Skeletal muscle satellite cell (primary cell): ENCODE data around the gene KIRREL3.

ENCODE experiments used
- H3K27me3 ChIP-seq: 2 replicates; pipeline ENCODE4 v1.7.0; 2013; ENCODE audit warnings: low read length; ENCODE audit not compliant: control insufficient read depth, insufficient read depth
- H3K36me3 ChIP-seq: 2 replicates; pipeline ENCODE4 v1.7.0; 2013; ENCODE audit warnings: mild to moderate bottlenecking, control low read depth, low read length; ENCODE audit not compliant: insufficient read depth
- H3K4me1 ChIP-seq: 2 replicates; pipeline ENCODE4 v1.7.0; 2013; ENCODE audit warnings: low read length; ENCODE audit not compliant: control insufficient read depth, insufficient read depth
- H3K4me2 ChIP-seq: 2 replicates; pipeline ENCODE4 v1.7.0; 2013; ENCODE audit warnings: mild to moderate bottlenecking, low read length
- H3K4me3 ChIP-seq: 2 replicates; pipeline ENCODE4 v1.7.0; 2013; ENCODE audit warnings: low read length
- H3K9ac ChIP-seq: 2 replicates; pipeline ENCODE4 v1.7.0; 2013; ENCODE audit warnings: mild to moderate bottlenecking, low read depth, low read length, moderate library complexity
- H3K9me3 ChIP-seq: replicated peaks from 2 replicates; pipeline ENCODE4 v1.7.0; 2013; ENCODE audit warnings: mild to moderate bottlenecking, control low read depth, low read length

The KIRREL3 gene

DNA sequence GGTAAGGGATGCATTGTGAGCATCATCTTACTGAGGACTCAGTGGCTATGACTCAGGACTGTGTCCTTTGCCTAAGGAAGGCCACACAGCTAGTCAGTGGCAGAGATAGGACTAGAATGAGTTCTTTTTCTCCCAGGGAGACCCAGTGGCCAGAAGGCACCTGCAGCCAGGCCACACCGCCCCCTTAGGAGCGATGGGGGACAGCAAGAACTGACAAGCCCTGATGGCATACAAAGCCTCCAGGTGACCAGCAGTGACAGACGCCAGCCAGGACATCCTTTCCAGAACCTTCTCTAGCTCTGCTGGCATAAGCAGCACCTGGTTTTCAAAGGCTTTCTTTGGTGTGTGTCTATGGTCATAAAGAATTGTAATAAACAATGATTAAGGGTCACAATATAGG lies 405.0 kb downstream of the KIRREL3 start:
- Histone ChIP-seq H3K4me2 (no peak overlapping the region), H3K9me3 (no peaks in the 10 kb centered on the region), H3K36me3 (no peaks in the 10 kb centered on the region), H3K27me3 (no peaks in the 10 kb centered on the region), H3K4me3 (no peak overlapping the region), H3K9ac (no peak overlapping the region), H3K4me1 (no peaks in the 10 kb centered on the region)

GRCh38 chr11:126594921-126595367 lies 405.6 kb downstream of the KIRREL3 start:
- no peaks in the 10 kb centered on the region for H3K4me1 ChIP-seq
- no peak overlapping the region for H3K9ac ChIP-seq

DNA sequence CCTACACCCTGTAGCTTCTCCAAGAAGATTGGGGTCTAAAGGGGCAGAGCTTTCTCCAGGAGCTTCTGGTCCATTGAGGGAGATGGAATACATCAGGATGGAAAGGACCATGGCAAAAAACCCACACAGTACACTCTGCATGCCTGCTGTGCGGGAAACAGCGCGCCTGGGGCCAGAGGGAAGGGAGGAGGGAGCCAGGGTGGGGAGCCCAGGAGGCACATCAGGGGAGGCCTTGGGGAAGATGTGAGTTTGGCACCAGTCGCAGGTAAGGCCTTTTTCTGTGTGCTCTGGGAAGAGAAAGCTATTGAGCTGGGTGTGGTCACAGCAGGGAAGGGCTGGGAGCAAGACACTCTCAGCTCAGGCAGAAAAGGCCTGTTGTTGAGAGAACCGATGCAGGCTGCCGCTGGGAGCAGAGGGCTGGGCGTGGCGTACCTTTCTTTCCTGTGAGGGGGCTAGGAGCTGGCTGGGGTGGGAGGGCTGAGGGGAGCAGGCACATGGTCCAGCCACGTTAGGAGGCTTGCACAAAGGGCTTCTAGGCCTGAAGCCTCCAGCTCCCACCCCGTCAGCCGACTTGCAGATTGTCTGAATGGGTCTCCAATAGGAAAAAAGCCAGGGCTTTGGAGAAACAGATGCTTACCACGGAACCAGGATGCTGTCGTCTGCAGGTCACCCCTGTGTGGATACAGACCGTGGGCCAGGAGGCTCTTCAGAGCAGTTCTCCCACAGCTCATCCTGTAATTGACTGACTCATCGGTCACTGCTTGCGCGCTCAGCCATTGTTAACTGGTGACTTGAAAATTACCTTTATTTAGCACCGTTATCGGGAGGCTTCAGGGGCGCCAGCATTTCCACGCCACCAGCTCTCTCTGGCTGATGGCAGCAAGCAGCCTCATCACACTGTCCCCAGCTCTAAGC lies 407.8 kb downstream of the KIRREL3 start:
- Histone ChIP-seq H3K9ac (no peak overlapping the region), H3K9me3 (no peaks in the 10 kb centered on the region), H3K36me3 (no peaks in the 10 kb centered on the region), H3K4me2 (no peak overlapping the region), H3K27me3 (no peaks in the 10 kb centered on the region), H3K4me1 (no peaks in the 10 kb centered on the region), H3K4me3 (no peak overlapping the region)

More at GRCh38 chr11:126594921-126595367, 405.6 kb downstream of the KIRREL3 start:
- no peak overlapping the region for H3K4me2 ChIP-seq
- H3K9me3 ChIP-seq, result no peaks in the 10 kb centered on the region
- H3K4me3 ChIP-seq, result no peak overlapping the region
- H3K27me3 ChIP-seq, result no peaks in the 10 kb centered on the region
- H3K36me3 ChIP-seq, result no peaks in the 10 kb centered on the region

GRCh38 chr11:126591966-126592489 lies 408.5 kb downstream of the KIRREL3 start:
- Histone ChIP-seq H3K4me2 (no peak overlapping the region), H3K4me1 (no peaks in the 10 kb centered on the region), H3K9ac (no peak overlapping the region), H3K9me3 (no peaks in the 10 kb centered on the region), H3K27me3 (no peaks in the 10 kb centered on the region), H3K36me3 (no peaks in the 10 kb centered on the region), H3K4me3 (no peak overlapping the region)

- H3K4me2 ChIP-seq, result no peak overlapping the region
- H3K9me3 ChIP-seq, result no peaks in the 10 kb centered on the region
- H3K4me3 ChIP-seq, result no peak overlapping the region
- no peak overlapping the region for H3K9ac ChIP-seq
- peaks cover 12% of the 10 kb centered on the region for H3K4me1 ChIP-seq
- H3K27me3 ChIP-seq, result no peaks in the 10 kb centered on the region
- H3K36me3 ChIP-seq, result no peaks in the 10 kb centered on the region
Measured at GRCh38 chr11:126589492-126589803, 411.1 kb downstream of the KIRREL3 start.

DNA sequence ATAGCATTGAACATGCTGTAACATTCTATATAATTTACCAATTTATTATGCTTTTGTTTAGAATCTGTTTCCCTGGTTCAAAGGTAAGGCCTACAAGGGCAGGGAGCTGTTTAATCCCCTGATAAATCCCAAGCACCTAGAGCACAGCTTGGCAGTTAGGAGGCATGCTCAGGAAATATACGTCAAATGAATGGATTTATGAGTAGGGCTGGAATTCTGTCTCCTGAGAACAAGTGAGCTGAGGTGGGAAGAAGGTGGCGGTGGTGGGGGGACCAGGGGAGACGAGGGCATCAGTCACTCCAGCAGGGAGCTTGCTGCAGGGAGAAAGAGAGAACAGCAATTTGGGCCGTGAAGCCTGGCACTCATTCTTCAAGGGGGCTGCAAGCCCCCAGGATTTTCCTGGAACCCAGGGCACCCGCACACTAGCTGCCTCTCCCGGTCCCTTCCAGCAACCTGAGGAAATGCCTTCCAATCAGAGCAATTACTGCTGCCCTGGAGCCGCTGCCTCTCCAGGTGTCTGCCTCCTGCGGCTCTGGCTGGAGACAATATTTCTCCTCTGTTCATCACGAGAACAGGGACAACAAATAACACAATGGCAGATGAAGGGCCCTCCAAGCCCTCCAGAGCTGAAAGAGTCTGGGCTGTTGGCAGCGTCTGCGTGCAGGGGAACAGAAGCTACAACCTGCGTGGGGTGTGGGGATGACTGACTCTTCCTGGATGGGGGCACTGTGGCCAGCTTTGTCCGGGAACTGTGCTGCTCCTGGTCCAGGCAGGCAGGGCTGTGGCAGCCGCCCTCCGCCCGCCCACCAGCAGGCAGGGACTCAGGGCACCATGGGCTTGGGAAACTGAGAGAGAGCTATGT lies 411.7 kb downstream of the KIRREL3 start:
- Histone ChIP-seq H3K9me3 (no peaks in the 10 kb centered on the region), H3K4me1 (peaks cover 12% of the 10 kb centered on the region), H3K4me3 (no peak overlapping the region), H3K4me2 (no peak overlapping the region), H3K9ac (no peak overlapping the region), H3K27me3 (no peaks in the 10 kb centered on the region), H3K36me3 (no peaks in the 10 kb centered on the region)

DNA sequence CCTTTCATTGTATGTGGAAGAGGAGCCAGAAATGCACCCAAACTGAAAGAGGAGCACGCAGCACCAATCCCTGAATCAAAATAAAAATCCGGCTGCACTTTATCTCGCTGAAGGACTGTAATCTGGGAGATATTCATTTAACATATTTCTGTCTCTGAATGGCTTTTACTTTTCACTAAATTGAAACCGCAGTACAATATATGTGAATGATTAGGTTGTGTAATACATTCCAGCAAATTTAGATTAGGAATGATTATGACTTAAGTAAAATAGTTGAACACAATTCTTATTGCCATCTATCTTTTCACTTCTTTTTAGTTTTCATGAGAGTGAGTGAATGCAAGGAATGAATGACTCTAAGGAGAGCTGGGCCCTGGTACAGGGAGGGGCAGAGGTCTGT lies 413.0 kb downstream of the KIRREL3 start:
- no peak overlapping the region for H3K4me2 ChIP-seq
- H3K9me3 ChIP-seq, result no peaks in the 10 kb centered on the region

GRCh38 chr11:126585774-126586491 lies 414.6 kb downstream of the KIRREL3 start:
- Histone ChIP-seq H3K4me1 (peaks cover 12% of the 10 kb centered on the region), H3K4me2 (peak overlapping the region; percentile 79), H3K9ac (peak overlapping the region; percentile 78), H3K36me3 (no peaks in the 10 kb centered on the region), H3K9me3 (no peaks in the 10 kb centered on the region), H3K4me3 (peak overlapping the region; percentile 63), H3K27me3 (no peaks in the 10 kb centered on the region)

More for the DNA sequence above, 413.0 kb downstream of the KIRREL3 start:
- Histone ChIP-seq H3K36me3 (no peaks in the 10 kb centered on the region), H3K4me1 (peaks cover 12% of the 10 kb centered on the region), H3K4me3 (no peak overlapping the region), H3K27me3 (no peaks in the 10 kb centered on the region), H3K9ac (no peak overlapping the region)

DNA sequence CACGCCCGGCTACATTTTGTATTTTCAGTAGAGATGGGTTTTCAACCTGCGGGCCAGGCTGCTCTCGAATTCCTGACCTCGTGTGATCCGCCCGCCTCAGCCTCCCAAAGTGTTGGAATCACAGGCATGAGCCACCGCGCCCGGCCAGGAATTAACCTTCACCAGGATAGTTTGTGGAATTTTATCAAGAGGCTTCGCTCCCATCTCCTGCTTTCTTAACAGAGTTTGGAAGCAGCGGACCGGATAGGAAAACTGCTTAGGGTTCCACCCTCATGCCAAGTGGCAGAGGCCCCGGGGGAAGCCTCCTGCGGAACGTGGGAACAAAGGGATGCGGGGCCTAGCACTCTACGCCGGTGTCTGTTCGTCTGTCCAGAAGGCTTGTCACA lies 415.2 kb downstream of the KIRREL3 start:
- H3K27me3 ChIP-seq, result no peaks in the 10 kb centered on the region
- H3K4me1 ChIP-seq, result peaks cover 12% of the 10 kb centered on the region
- peak overlapping the region; percentile 78 for H3K9ac ChIP-seq
- H3K36me3 ChIP-seq, result no peaks in the 10 kb centered on the region
- no peaks in the 10 kb centered on the region for H3K9me3 ChIP-seq
- peak overlapping the region; percentile 63 for H3K4me3 ChIP-seq
- peak overlapping the region; percentile 79 for H3K4me2 ChIP-seq

- H3K27me3 ChIP-seq, result no peaks in the 10 kb centered on the region
- H3K4me3 ChIP-seq, result no peak overlapping the region
- H3K9ac ChIP-seq, result no peak overlapping the region
- H3K36me3 ChIP-seq, result no peaks in the 10 kb centered on the region
- H3K4me1 ChIP-seq, result peaks cover 12% of the 10 kb centered on the region
- no peaks in the 10 kb centered on the region for H3K9me3 ChIP-seq
- no peak overlapping the region for H3K4me2 ChIP-seq
Measured at GRCh38 chr11:126583594-126584427, 416.8 kb downstream of the KIRREL3 start.
